Astrocyte (in vitro differentiated cells and primary cell): ENCODE measurements around the gene STRN4.
"Not testable (repeated sequence)": the region's sequence is repeated elsewhere in the genome, so short reads cannot be mapped to it uniquely, and the experiment has no call there.

Source experiments
- CTCF ChIP-seq: IDR thresholded peaks from 2 replicates; pipeline ENCODE4 v1.5.1; 2011; ENCODE audit warnings: low read depth, mild to moderate bottlenecking, inconsistent platforms, low read length, moderate library complexity; ENCODE audit not compliant: insufficient read depth
- EZH2 ChIP-seq: IDR thresholded peaks from 2 replicates; pipeline ENCODE4 v1.6.1; 2012; ENCODE audit warnings: mild to moderate bottlenecking, low read length, inconsistent platforms; ENCODE audit not compliant: insufficient read depth

DNA sequence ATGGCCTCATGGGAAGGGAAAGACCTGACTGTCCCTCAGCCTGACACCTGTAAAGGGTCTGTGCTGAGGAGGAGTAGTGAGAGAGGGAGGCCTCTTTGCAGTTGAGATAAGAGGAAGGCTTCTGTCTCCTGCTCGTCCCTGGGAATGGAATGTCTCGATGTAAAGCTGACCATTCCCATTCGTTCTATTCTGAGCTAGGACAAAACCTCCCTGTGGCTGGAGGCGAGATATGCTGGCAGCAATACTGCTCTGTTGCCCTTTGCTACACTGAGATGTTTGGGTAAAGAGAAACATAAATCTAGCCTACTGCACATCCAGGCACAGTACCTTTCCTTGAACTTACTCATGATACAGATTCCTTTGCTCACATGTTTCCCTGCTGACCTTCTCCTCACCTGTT is 22.5 kb upstream of the STRN4 start:
- not testable (repeated sequence) for TF ChIP-seq CTCF, EZH2
